ENCODE results near the gene MYCN. TPM values are rescaled to one million over a fixed set of nuclear protein-coding genes. Genes with fewer than 3 reads are reported as not detected.

MYCN gene
- total and polyA plus RNA-seq, 2 of the 8 experiments (the other 6 are each of a cell fraction or from before 2014, with no cell fraction given) = 87.8 to 137 TPM

GRCh38 chr2:15967415-15968279 lies 27.3 kb downstream of the MYCN start (continued):
- TF ChIP-seq CHD7 (IDR thresholded peaks at IDR 0.05; ENCODE audit: insufficient replicate concordance, low read length) (no peak), KDM5A (IDR thresholded peaks at IDR 0.05; ENCODE audit: low read length) (no peak), E2F6 (IDR thresholded peaks at IDR 0.05) (no peak), TCF12 (IDR thresholded peaks at IDR 0.05; ENCODE audit: low read depth, low read length) (no peak), JUND (IDR thresholded peaks at IDR 0.05; ENCODE audit: low read length) (no peak), BCL11A (IDR thresholded peaks at IDR 0.05; ENCODE audit: low read depth in 2 of 2, low read length in 2 of 2) (no peak), SUZ12 (IDR thresholded peaks at IDR 0.05; ENCODE audit: low read length) (no peak), CREB1 (IDR thresholded peaks at IDR 0.05) (no peak), BRCA1 (IDR thresholded peaks at IDR 0.05; ENCODE audit: low read depth, low read length) (no peak)
